Astrocyte (in vitro differentiated cells and primary cell): ENCODE data around the gene RUFY1. TPM values are rescaled to one million over a fixed set of nuclear protein-coding genes. Genes with fewer than 3 reads are reported as not detected.
A peak's percentile ranks its signal among the peaks of the same experiment; 100 is the strongest.

Experiments used
- DNase-seq: peaks from one replicate; pipeline ENCODE4 v3.0.0-alpha.2; 2010; ENCODE audit warnings: low read depth
- FAIRE-seq: peaks from 2 replicates; lab custom pipeline; 2011; peaks lifted over from hg19 to GRCh38; lab: Jason Lieb, UNC
- H2AFZ ChIP-seq: 2 replicates; pipeline ENCODE4 v1.6.0; 2012; ENCODE audit warnings: low read depth, low read length, inconsistent platforms
- H3K27ac ChIP-seq: 2 replicates; pipeline ENCODE4 v1.5.1; 2011; ENCODE audit warnings: low read depth, low read length, inconsistent platforms
- H3K27me3 ChIP-seq: 2 replicates; pipeline ENCODE4 v1.6.0; 2011; ENCODE audit warnings: low read length, inconsistent platforms; ENCODE audit not compliant: insufficient read depth
- H3K36me3 ChIP-seq: 2 replicates; pipeline ENCODE4 v1.5.1; 2011; ENCODE audit warnings: low read length, inconsistent platforms; ENCODE audit not compliant: insufficient read depth
- H3K4me1 ChIP-seq: 2 replicates; pipeline ENCODE4 v1.5.1; 2011; ENCODE audit warnings: low read length, inconsistent platforms; ENCODE audit not compliant: insufficient read depth
- H3K4me2 ChIP-seq: 2 replicates; pipeline ENCODE4 v1.6.0; 2012; ENCODE audit warnings: low read length, inconsistent platforms
- H3K4me3 ChIP-seq: 2 replicates; pipeline ENCODE4 v1.5.1; 2011; ENCODE audit warnings: low read depth, mild to moderate bottlenecking, low read length, inconsistent platforms; ENCODE audit not compliant: insufficient read depth
- H3K79me2 ChIP-seq: 2 replicates; pipeline ENCODE4 v1.6.0; 2012; ENCODE audit warnings: mild to moderate bottlenecking, low read length, inconsistent platforms; ENCODE audit not compliant: insufficient read depth
- H3K9ac ChIP-seq: 2 replicates; pipeline ENCODE4 v1.6.0; 2012; ENCODE audit warnings: mild to moderate bottlenecking, low read length, inconsistent platforms
- H3K9me3 ChIP-seq: 2 replicates; pipeline ENCODE4 v1.5.1; 2012; ENCODE audit warnings: low read depth, mild to moderate bottlenecking, low read length, inconsistent platforms; ENCODE audit not compliant: insufficient read depth
- H4K20me1 ChIP-seq: 2 replicates; pipeline ENCODE4 v1.6.0; 2012; ENCODE audit warnings: low read length, inconsistent platforms; ENCODE audit not compliant: insufficient read depth
- H3K27ac Mint-ChIP-seq: one replicate; pipeline ENCODE4 v1.8.0; 2021; ENCODE audit warnings: mild to moderate bottlenecking, mixed read lengths; ENCODE audit not compliant: unreplicated experiment
- H3K27me3 Mint-ChIP-seq: one replicate; pipeline ENCODE4 v1.8.0; 2021; ENCODE audit warnings: low read depth, mixed read lengths; ENCODE audit not compliant: unreplicated experiment
- H3K36me3 Mint-ChIP-seq: one replicate; pipeline ENCODE4 v1.8.0; 2021; ENCODE audit warnings: low read depth, mixed read lengths; ENCODE audit not compliant: unreplicated experiment
- H3K4me1 Mint-ChIP-seq: one replicate; pipeline ENCODE4 v1.8.0; 2021; ENCODE audit warnings: low read depth, mixed read lengths; ENCODE audit not compliant: unreplicated experiment
- H3K4me3 Mint-ChIP-seq: one replicate; pipeline ENCODE4 v1.8.0; 2021; ENCODE audit warnings: mild to moderate bottlenecking, moderate library complexity, mixed read lengths; ENCODE audit not compliant: unreplicated experiment
- H3K9me3 Mint-ChIP-seq: one replicate; pipeline ENCODE4 v1.8.0; 2021; ENCODE audit warnings: mild to moderate bottlenecking, mixed read lengths; ENCODE audit not compliant: unreplicated experiment
- CTCF ChIP-seq: IDR thresholded peaks from 2 replicates; pipeline ENCODE4 v1.5.1; 2011; ENCODE audit warnings: low read depth, mild to moderate bottlenecking, inconsistent platforms, low read length, moderate library complexity; ENCODE audit not compliant: insufficient read depth
- EZH2 ChIP-seq: IDR thresholded peaks from 2 replicates; pipeline ENCODE4 v1.6.1; 2012; ENCODE audit warnings: mild to moderate bottlenecking, low read length, inconsistent platforms; ENCODE audit not compliant: insufficient read depth
- total RNA-seq: library from RNA; stranded (reverse); gene quantifications from 2 replicates; pipeline ENCODE4 v1.2.1, GENCODE V29; 2021

RUFY1 gene
- total RNA-seq, 1 donor from 2014 or later, result 34.1 TPM

GRCh38 chr5:179612577-179613459 lies 62.5 kb downstream of the RUFY1 start:
- Mint-ChIP-seq H3K9me3 (peaks cover 2% of the 10 kb centered on the region), H3K4me3 (no peak overlapping the region), H3K27ac (peak overlapping the region; percentile 64), H3K4me1 (peaks cover 26% of the 10 kb centered on the region), H3K36me3 (peaks cover 31% of the 10 kb centered on the region), H3K27me3 (no peaks in the 10 kb centered on the region)
- H2AFZ ChIP-seq, result no peak overlapping the region
- no peaks in the 10 kb centered on the region for H3K4me1 ChIP-seq
- H3K27ac ChIP-seq, result no peak overlapping the region
- no peak overlapping the region for H3K9ac ChIP-seq
- no peak overlapping the region for H3K4me3 ChIP-seq
- DNase-seq, result no peak
- no peak overlapping the region for H3K4me2 ChIP-seq
- no peaks in the 10 kb centered on the region for H3K9me3 ChIP-seq
- TF ChIP-seq CTCF, result no peak
- no peak for TF ChIP-seq EZH2
- H3K36me3 ChIP-seq, result peaks cover 83% of the 10 kb centered on the region
- no peak for FAIRE-seq
- H3K79me2 ChIP-seq, result peaks cover 62% of the 10 kb centered on the region
- H3K27me3 ChIP-seq, result no peaks in the 10 kb centered on the region
- peaks cover 96% of the 10 kb centered on the region for H4K20me1 ChIP-seq

DNA sequence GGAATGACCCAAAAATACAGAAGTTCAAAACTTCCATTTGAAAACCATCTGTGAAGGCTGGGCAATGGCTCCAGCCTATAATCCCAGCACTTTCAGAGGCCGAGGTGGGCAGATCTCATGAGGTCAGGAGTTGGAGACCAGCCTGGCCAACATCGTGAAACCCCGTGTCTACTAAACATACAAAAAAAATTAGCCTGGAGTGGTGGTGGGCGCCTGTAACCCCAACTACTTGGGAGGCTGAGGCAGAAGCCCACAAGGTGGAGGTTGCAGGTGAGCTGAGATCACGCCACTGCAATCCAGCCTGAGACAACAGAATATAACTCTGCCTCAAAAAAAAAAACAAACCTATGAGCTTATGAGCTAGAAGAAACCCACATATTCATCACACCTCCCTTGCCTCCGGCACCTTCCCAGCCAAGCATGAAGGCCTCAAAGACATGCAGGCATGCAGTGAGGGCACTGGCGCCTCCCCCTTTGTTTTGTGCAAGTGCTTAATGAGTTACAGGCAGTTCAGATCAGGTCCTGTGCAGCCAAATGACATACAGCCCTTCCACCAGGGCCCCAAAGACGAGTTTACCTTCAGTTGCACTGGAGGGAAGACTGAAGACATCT lies 63.2 kb downstream of the RUFY1 start:
- DNase-seq (no peak), FAIRE-seq (no peak)
- Mint-ChIP-seq H3K27me3 (no peaks in the 10 kb centered on the region), H3K36me3 (peaks cover 34% of the 10 kb centered on the region), H3K9me3 (peaks cover 2% of the 10 kb centered on the region), H3K27ac (peak overlapping the region; percentile 50), H3K4me1 (peaks cover 29% of the 10 kb centered on the region), H3K4me3 (peak overlapping the region; percentile 42)
- H3K9ac ChIP-seq, result no peak overlapping the region
- no peak overlapping the region for H3K27ac ChIP-seq
- TF ChIP-seq EZH2 (no peak), CTCF (no peak)
- H3K9me3 ChIP-seq, result no peaks in the 10 kb centered on the region
- H3K4me3 ChIP-seq, result no peak overlapping the region
- no peak overlapping the region for H2AFZ ChIP-seq
- no peaks in the 10 kb centered on the region for H3K27me3 ChIP-seq
- H3K36me3 ChIP-seq, result peaks cover 86% of the 10 kb centered on the region
- peaks cover 96% of the 10 kb centered on the region for H4K20me1 ChIP-seq
- no peaks in the 10 kb centered on the region for H3K4me1 ChIP-seq
- peaks cover 70% of the 10 kb centered on the region for H3K79me2 ChIP-seq
- no peak overlapping the region for H3K4me2 ChIP-seq
